ENCODE measurements around the gene METTL5.
A peak's percentile ranks its signal among the peaks of the same experiment; 100 is the strongest.

Gene METTL5

GRCh38 chr2:169834401-169834800, 9.7 kb upstream of the METTL5 start:
- no peak overlapping the region for H3K27ac ChIP-seq (ENCODE audit: low read depth, low read length)
- TF ChIP-seq, protein P1, sequence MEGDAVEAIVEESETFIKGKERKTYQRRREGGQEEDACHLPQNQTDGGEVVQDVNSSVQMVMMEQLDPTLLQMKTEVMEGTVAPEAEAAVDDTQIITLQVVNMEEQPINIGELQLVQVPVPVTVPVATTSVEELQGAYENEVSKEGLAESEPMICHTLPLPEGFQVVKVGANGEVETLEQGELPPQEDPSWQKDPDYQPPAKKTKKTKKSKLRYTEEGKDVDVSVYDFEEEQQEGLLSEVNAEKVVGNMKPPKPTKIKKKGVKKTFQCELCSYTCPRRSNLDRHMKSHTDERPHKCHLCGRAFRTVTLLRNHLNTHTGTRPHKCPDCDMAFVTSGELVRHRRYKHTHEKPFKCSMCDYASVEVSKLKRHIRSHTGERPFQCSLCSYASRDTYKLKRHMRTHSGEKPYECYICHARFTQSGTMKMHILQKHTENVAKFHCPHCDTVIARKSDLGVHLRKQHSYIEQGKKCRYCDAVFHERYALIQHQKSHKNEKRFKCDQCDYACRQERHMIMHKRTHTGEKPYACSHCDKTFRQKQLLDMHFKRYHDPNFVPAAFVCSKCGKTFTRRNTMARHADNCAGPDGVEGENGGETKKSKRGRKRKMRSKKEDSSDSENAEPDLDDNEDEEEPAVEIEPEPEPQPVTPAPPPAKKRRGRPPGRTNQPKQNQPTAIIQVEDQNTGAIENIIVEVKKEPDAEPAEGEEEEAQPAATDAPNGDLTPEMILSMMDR (IDR thresholded peaks at IDR 0.05; ENCODE audit: insufficient read depth, low read length, poor library complexity, severe bottlenecking) = no peak
- no peak for TF ChIP-seq EZH2phosphoT487 (conservative IDR thresholded peaks at IDR 0.05; ENCODE audit: low read length)
- no peak overlapping the region for H2AFZ ChIP-seq (ENCODE audit: low read depth, low read length, severe bottlenecking)
- no peak overlapping the region for H3K4me3 ChIP-seq (ENCODE audit: insufficient read depth, low read length, poor library complexity, severe bottlenecking)
- no peaks in the 10 kb centered on the region for H3K27me3 ChIP-seq (ENCODE audit: low read length)
- H3K36me3 ChIP-seq (ENCODE audit: low read length) = no peaks in the 10 kb centered on the region
- no peaks in the 10 kb centered on the region for H3K9me2 ChIP-seq (replicated peaks; ENCODE audit: insufficient read depth, low read length)
- peaks cover 72% of the 10 kb centered on the region for H3K79me2 ChIP-seq (ENCODE audit: insufficient read depth, low read length)
- peaks cover 4% of the 10 kb centered on the region; the same call in 1 of the 2 replicates for H3F3A ChIP-seq (ENCODE audit: insufficient read depth)
- no peak overlapping the region for H3K9ac ChIP-seq (ENCODE audit: low read length)
- H4K20me1 ChIP-seq (ENCODE audit: low read depth, low read length) = no peaks in the 10 kb centered on the region
- no peak overlapping the region for H3K4me2 ChIP-seq (ENCODE audit: low read depth, low read length, poor library complexity, severe bottlenecking)
- no peaks in the 10 kb centered on the region for H3K9me3 ChIP-seq (ENCODE audit: insufficient read depth, low read length)

GRCh38 chr2:169828141-169828811, 3.6 kb upstream of the METTL5 start:
- peaks cover 62% of the 10 kb centered on the region for H3K79me2 ChIP-seq (ENCODE audit: insufficient read depth, low read length)
- no peak overlapping the region for H3K27ac ChIP-seq (ENCODE audit: low read depth, low read length)

GRCh38 chr2:169827272-169828140, 2.8 kb upstream of the METTL5 start, which contains the start of gene UBR3:
TSS of gene UBR3 (plus strand) at chr2:169827454. CDS start at chr2:169827508, 54 bp downstream.
- peaks cover 11% of the 10 kb centered on the region; the same call in 1 of the 2 replicates for H3F3A ChIP-seq (ENCODE audit: insufficient read depth)
- H4K20me1 ChIP-seq (ENCODE audit: low read depth, low read length) = peaks cover 4% of the 10 kb centered on the region; the same call in 1 of the 2 replicates
- peak within 1 kb of the TSS; percentile 96 for H3K4me3 ChIP-seq (ENCODE audit: insufficient read depth, low read length, poor library complexity, severe bottlenecking)
- peak within 1 kb of the TSS; percentile 72 for H2AFZ ChIP-seq (ENCODE audit: low read depth, low read length, severe bottlenecking)
- peak within 1 kb of the TSS; percentile 84 for H3K9ac ChIP-seq (ENCODE audit: low read length)
- peak within 1 kb of the TSS; percentile 37; the same call in 1 of the 2 replicates for H3K27ac ChIP-seq (ENCODE audit: low read depth, low read length)
- TF ChIP-seq, protein P1 (IDR thresholded peaks at IDR 0.05; ENCODE audit: insufficient read depth, low read length, poor library complexity, severe bottlenecking) = no peak
- TF ChIP-seq EZH2phosphoT487 (conservative IDR thresholded peaks at IDR 0.05; ENCODE audit: low read length) = no peak
- peaks cover 62% of the 10 kb centered on the region for H3K79me2 ChIP-seq (ENCODE audit: insufficient read depth, low read length)
- H3K4me2 ChIP-seq (ENCODE audit: low read depth, low read length, poor library complexity, severe bottlenecking) = peak within 1 kb of the TSS; percentile 87
- H3K9me2 ChIP-seq (replicated peaks; ENCODE audit: insufficient read depth, low read length) = no peaks in the 10 kb centered on the region
- no peaks in the 10 kb centered on the region for H3K9me3 ChIP-seq (ENCODE audit: insufficient read depth, low read length)
- no peaks in the 10 kb centered on the region for H3K27me3 ChIP-seq (ENCODE audit: low read length)
- no peaks in the 10 kb centered on the region for H3K36me3 ChIP-seq (ENCODE audit: low read length)

More at GRCh38 chr2:169828141-169828811, 3.6 kb upstream of the METTL5 start:
- Histone ChIP-seq H3K9ac (ENCODE audit: low read length) (peak overlapping the region; percentile 84), H3K4me3 (ENCODE audit: insufficient read depth, low read length, poor library complexity, severe bottlenecking) (peak overlapping the region; percentile 96), H3K9me2 (replicated peaks; ENCODE audit: insufficient read depth, low read length) (no peaks in the 10 kb centered on the region), H3K36me3 (ENCODE audit: low read length) (no peaks in the 10 kb centered on the region), H3K27me3 (ENCODE audit: low read length) (no peaks in the 10 kb centered on the region), H4K20me1 (ENCODE audit: low read depth, low read length) (peaks cover 4% of the 10 kb centered on the region; the same call in 1 of the 2 replicates), H3F3A (ENCODE audit: insufficient read depth) (peaks cover 11% of the 10 kb centered on the region; the same call in 1 of the 2 replicates), H3K4me2 (ENCODE audit: low read depth, low read length, poor library complexity, severe bottlenecking) (peak overlapping the region; percentile 87), H3K9me3 (ENCODE audit: insufficient read depth, low read length) (no peaks in the 10 kb centered on the region), H2AFZ (ENCODE audit: low read depth, low read length, severe bottlenecking) (peak overlapping the region; percentile 72)
- TF ChIP-seq EZH2phosphoT487 (conservative IDR thresholded peaks at IDR 0.05; ENCODE audit: low read length) = no peak
- TF ChIP-seq, protein P1 (IDR thresholded peaks at IDR 0.05; ENCODE audit: insufficient read depth, low read length, poor library complexity, severe bottlenecking) = no peak
